ENCODE measurements around the gene NUTM2B.
"Not testable (repeated sequence)": the region's sequence is repeated elsewhere in the genome, so short reads cannot be mapped to it uniquely, and the experiment has no call there.

NUTM2B gene

DNA sequence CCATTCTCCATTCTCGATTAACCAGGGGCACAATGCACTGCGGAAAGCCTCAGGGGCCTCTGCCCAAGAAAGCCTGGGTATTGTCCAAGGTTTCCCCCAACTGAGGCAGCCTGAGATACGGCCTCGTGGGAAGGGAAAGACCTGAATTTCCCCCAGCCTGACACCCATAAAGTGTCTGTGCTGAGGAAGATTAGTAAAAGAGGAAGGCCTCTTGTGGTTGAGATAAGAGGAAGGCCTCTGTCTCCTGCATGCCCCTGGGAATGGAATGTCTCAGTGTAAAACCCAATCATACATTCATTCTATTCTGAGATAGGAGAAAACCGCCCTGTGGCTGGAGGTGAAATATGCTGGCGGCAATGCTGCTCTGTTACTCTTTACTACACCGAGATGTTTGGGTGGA, 41.8 kb downstream of the NUTM2B start:
- not testable (repeated sequence) for DNase-seq

DNA sequence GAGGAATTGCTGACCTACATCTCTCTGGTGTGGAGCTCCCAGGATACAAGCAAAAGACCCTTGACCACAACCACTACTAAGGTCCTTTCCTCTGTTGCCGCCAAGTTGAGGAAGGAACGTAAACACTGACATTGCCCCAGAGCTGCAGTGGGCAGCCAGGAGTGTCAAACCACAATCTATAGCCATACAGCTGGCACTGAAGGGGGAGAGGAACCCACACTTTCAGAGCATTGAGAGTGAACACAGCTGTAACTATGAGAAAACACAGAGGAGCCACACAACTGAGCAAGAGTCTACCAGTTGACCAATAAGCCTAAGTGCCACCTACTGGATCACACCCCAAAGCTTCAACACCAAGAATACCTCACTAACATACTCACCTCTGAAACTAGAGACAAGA, 45.5 kb downstream of the NUTM2B start:
- not testable (repeated sequence) for DNase-seq

DNA sequence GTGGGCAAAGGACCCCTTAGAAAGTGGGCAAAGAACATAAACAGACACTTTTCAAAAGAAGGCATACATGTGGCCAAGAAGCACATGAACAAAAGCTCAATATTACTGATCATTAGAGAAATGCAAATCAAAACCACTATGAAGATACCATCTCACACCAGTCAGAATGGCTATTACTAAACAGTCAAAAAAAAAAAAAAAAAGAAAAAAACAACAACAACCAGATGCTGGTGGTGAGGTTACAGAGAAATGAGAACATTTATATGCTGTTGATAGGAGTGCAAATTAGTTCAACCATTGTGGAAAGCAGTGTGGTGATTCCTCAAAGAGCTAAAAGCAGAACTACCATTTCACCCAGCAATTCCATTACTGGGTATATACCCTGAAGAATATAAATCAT, 50.6 kb downstream of the NUTM2B start:
- not testable (repeated sequence) for DNase-seq

DNA sequence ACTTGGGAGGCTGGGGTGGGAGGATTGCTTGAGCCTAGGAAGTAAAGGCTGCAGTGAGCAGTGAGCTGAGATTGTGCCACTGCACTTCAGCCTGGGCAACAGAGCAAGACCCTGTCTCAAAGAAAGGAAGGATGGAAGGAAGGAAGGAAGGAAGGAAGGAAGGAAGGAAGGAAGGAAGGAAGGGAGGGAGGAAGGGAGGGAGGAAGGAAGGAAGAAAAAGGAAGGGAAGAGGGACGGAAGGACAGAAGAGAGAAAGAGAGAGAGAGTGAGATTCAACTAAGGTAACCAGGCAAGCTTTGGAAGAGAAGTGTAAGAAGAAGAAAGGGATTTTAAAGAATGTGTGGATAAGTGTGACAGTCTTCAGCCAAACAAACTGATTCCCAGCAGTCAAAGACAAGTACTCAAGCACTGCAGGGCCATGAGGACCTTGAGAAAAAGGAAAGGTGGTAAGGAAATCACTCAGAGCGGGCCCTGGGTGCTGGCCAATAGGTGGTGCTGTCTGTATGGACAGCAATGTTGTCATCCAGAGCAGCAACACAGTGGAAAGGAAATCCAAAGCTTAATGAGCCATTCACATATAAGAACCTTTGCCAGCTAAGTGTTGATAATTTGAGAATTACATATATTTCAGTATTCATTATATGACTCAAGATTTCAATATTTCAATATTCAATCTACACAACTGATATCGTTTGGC, 55.4 kb downstream of the NUTM2B start:
- not testable (repeated sequence) for DNase-seq

All from NCI-H2029 treated with DMSO at 0.1 percent for 48 hours (cell line).